ENCODE measurements around the gene KIF17.

GRCh38 chr1:20626524-20626923 lies 91.3 kb downstream of the KIF17 start:
- no peak for TF ChIP-seq EZH2 (IDR thresholded peaks at IDR 0.05)
- TF ChIP-seq TCF7L2 (IDR thresholded peaks at IDR 0.05; ENCODE audit: borderline replicate concordance, extremely low read depth, insufficient read depth, insufficient read length), result no peak
- TF ChIP-seq CTCF (IDR thresholded peaks at IDR 0.05 in 2 of 3, conservative IDR thresholded peaks at IDR 0.05 in 1 of 3; ENCODE audit: borderline replicate concordance in 1 of 3, insufficient read depth in 1 of 3, low read depth in 2 of 3, low read length in 2 of 3), result no peak

Measured in HCT116 (cell line).